Parathyroid adenoma (tissue), 2 donors: Measurements from ENCODE around the gene MBD6.

Source experiments
- H2AFZ ChIP-seq: fragments of 300-600 bp; sonication (generic); one replicate; pipeline ENCODE4 v1.7.0; 2017; ENCODE audit warnings: antibody characterized with exemption, mild to moderate bottlenecking
- H3K27ac ChIP-seq: fragments of 300-600 bp; sonication (generic); one replicate; pipeline ENCODE4 v1.7.0; 2017
- H3K27me3 ChIP-seq: fragments of 300-600 bp; sonication (generic); one replicate; pipeline ENCODE4 v1.7.0; 2017; ENCODE audit warnings: low read length; ENCODE audit not compliant: control insufficient read depth, insufficient read depth
- H3K36me3 ChIP-seq: fragments of 300-600 bp; sonication (generic); one replicate; pipeline ENCODE4 v1.7.0; 2017; ENCODE audit warnings: low read length; ENCODE audit not compliant: control insufficient read depth, insufficient read depth
- H3K4me1 ChIP-seq: fragments of 300-600 bp; sonication (generic); one replicate; pipeline ENCODE4 v1.7.0; 2017; ENCODE audit warnings: control low read depth
- H3K4me2 ChIP-seq: fragments of 300-600 bp; sonication (generic); one replicate; pipeline ENCODE4 v1.7.0; 2017; ENCODE audit warnings: low read length
- H3K4me3 ChIP-seq: fragments of 300-600 bp; sonication (generic); one replicate; pipeline ENCODE4 v1.7.0; 2017; ENCODE audit warnings: low read depth, low read length
- H3K79me2 ChIP-seq: fragments of 300-600 bp; sonication (generic); one replicate; pipeline ENCODE4 v1.7.0; 2017; ENCODE audit warnings: control low read depth
- H3K9ac ChIP-seq: fragments of 300-600 bp; sonication (generic); one replicate; pipeline ENCODE4 v1.7.0; 2017; ENCODE audit warnings: mild to moderate bottlenecking
- H3K9me3 ChIP-seq: fragments of 300-600 bp; sonication (generic); one replicate; pipeline ENCODE4 v1.7.0; 2017; ENCODE audit warnings: low read length; ENCODE audit not compliant: control insufficient read depth
- CTCF ChIP-seq: fragments of 300-600 bp; sonication (generic); IDR thresholded peaks from one replicate; pipeline ENCODE4 v1.7.0; 2017; ENCODE audit warnings: antibody characterized with exemption, mild to moderate bottlenecking
- donor health status: primary hyperparathyroidism.

MBD6 gene

DNA sequence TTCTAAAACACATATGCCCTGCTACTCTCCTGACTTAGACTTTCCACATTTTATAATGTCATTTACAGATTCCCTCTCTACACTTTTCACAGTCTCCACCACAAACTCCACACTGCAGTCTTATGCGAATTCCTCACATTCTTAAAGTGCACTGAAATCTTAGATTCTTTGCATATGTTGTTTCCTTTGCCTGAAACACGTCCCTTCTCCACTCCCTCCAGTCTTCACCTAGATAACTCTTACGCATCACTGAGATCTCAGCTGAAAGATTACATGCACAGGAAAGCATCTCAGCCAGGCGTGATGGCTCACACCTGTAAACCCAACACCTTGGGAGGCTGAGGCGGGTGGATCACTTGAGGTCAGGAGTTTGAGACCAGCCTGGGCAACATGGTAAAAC, 39.2 kb upstream of the MBD6 start:
- H3K4me3 ChIP-seq, result no peak overlapping the region
- peaks cover 2% of the 10 kb centered on the region for H3K79me2 ChIP-seq
- no peak overlapping the region for H3K9ac ChIP-seq
- no peaks in the 10 kb centered on the region for H3K9me3 ChIP-seq
- no peaks in the 10 kb centered on the region for H3K27me3 ChIP-seq
- H3K4me2 ChIP-seq, result no peak overlapping the region
- H3K27ac ChIP-seq, result no peak overlapping the region
- H3K4me1 ChIP-seq, result no peaks in the 10 kb centered on the region
- H3K36me3 ChIP-seq, result no peaks in the 10 kb centered on the region
- no peak for TF ChIP-seq CTCF
- no peak overlapping the region for H2AFZ ChIP-seq

DNA sequence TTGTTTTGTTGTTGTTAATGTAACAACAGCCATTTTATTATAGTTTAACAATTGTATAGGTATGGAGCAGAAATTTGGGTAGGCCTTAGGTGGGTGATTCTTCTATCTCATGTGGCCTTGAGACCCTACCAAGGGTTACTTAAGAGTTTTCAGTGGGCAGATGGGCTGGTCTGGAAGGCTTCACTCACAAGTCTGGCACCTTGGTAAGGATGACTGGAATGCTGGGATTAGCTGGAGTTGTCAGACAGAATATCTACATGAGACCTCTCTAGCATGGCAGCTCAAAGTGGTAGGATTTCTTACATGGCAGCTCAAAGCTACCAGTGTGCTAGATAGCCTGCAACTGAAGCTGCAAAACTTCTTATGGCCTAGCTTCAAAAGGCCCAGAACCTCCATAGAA, 36.9 kb upstream of the MBD6 start:
- Histone ChIP-seq H3K36me3 (no peaks in the 10 kb centered on the region), H3K9ac (no peak overlapping the region)
- no peak for TF ChIP-seq CTCF

DNA sequence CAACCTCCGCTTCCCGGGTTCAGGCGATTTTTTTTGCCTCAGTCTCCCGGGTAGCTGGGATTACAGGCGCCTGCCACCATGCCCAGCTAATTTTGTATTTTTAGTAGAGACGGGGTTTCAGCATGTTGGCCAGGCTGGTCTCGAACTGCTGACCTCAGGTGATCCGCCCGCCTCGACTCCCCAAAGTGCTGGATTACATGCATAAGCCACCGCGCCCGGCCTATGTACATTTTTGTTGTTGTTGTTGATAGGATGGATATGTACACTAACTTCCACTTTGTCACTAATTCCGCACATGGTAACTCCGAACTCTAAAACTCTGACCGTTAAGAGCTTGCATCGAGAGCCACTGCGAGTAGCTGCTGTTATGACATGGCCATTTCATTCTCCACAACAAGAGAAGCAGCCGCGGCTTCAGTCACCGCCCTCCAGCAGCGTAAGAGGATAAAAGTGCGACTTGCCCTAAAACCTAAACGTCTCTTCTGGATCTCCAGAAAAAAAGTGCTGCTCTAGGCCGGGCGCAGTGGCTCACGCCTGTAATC, 35.5 kb upstream of the MBD6 start:
- Histone ChIP-seq H3K4me3 (peak overlapping the region; percentile 89), H3K36me3 (no peaks in the 10 kb centered on the region), H3K27me3 (no peaks in the 10 kb centered on the region), H3K79me2 (peaks cover 8% of the 10 kb centered on the region), H3K9me3 (no peaks in the 10 kb centered on the region), H3K27ac (no peak overlapping the region), H3K4me2 (peak overlapping the region; percentile 52), H2AFZ (peak overlapping the region; percentile 79), H3K4me1 (peaks cover 3% of the 10 kb centered on the region), H3K9ac (no peak overlapping the region)
- no peak for TF ChIP-seq CTCF

More for the DNA sequence above, 36.9 kb upstream of the MBD6 start:
- H3K4me2 ChIP-seq, result no peak overlapping the region
- peaks cover 3% of the 10 kb centered on the region for H3K4me1 ChIP-seq
- H2AFZ ChIP-seq, result no peak overlapping the region
- H3K79me2 ChIP-seq, result peaks cover 8% of the 10 kb centered on the region
- no peaks in the 10 kb centered on the region for H3K27me3 ChIP-seq
- H3K27ac ChIP-seq, result no peak overlapping the region
- H3K4me3 ChIP-seq, result no peak overlapping the region
- no peaks in the 10 kb centered on the region for H3K9me3 ChIP-seq

DNA sequence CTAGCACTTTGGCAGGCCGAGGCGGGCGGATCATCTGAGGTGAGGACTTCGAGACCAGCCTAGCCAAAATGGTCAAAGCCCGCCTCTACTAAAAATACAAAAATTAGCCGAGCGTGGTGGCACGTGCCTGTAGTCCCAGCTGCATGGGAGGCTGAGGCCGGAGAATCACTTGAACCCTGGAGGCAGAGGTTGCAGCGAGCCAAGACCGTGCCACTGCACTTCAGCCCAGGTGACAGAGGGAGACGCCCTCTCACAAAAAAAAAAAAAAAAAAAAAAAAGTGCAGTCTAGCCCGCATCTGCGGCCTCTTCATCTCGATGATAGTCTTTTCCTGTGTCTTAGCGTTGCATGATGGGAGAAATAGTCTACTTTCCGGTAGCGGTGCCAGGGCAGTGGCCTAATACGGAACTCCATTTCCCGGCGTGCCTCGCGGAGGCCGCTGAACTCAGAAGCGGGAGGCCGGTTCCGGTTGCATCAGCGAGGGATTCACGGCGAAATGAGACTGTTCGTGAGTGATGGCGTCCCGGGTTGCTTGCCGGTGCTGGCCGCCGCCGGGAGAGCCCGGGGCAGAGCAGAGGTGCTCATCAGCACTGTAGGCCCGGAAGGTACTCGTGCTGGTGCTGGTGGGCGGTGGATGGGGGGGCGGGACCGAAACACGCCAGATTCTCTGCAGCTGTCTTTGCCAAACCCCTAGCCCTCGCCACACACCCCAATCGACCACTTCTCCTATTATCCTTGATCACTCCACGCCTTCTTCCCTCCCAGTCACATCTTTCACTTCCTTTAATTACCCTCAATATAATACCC, 34.8 kb upstream of the MBD6 start, which contains the start of gene MARS1:
TSS of gene MARS1 (plus strand) at position 472 of the 805 bp plus-strand sequence. CDS start at position 495, 23 bp downstream.
- Histone ChIP-seq H3K4me1 (peaks cover 3% of the 10 kb centered on the region), H3K36me3 (no peaks in the 10 kb centered on the region), H3K4me2 (peak within 1 kb of the TSS; percentile 59), H3K4me3 (peak within 1 kb of the TSS; percentile 89), H2AFZ (peak within 1 kb of the TSS; percentile 79), H3K27ac (peak within 1 kb of the TSS; percentile 31), H3K9me3 (no peaks in the 10 kb centered on the region), H3K27me3 (no peaks in the 10 kb centered on the region), H3K9ac (peak within 1 kb of the TSS; percentile 38), H3K79me2 (peaks cover 8% of the 10 kb centered on the region)
- no peak for TF ChIP-seq CTCF
